ENCODE measurements around the gene MAGI2. TPM values are rescaled to one million over a fixed set of nuclear protein-coding genes. Genes with fewer than 3 reads are reported as not detected.
A peak's percentile ranks its signal among the peaks of the same experiment; 100 is the strongest.

Gene MAGI2
- total RNA-seq, 1 donor from 2014 or later = 2.5 TPM

GRCh38 chr7:79137942-79138341, 315.5 kb downstream of the MAGI2 start:
- no peak for TF ChIP-seq CTCF (IDR thresholded peaks at IDR 0.05; ENCODE audit: insufficient read depth, low read length, poor library complexity, severe bottlenecking)
- peak; percentile 4 for DNase-seq (ENCODE audit: low read depth)
- Histone ChIP-seq H3K4me3 (ENCODE audit: low read depth, low read length) (no peak overlapping the region), H3K27me3 (ENCODE audit: control insufficient read depth, insufficient read depth, low read length) (no peaks in the 10 kb centered on the region), H3K36me3 (ENCODE audit: control insufficient read depth, insufficient read depth, low read length) (no peaks in the 10 kb centered on the region)

GRCh38 chr7:79132844-79133451, 320.5 kb downstream of the MAGI2 start:
- H3K27me3 ChIP-seq (ENCODE audit: control insufficient read depth, insufficient read depth, low read length) = no peaks in the 10 kb centered on the region
- DNase-seq (ENCODE audit: low read depth) = no peak
- no peak for TF ChIP-seq CTCF (IDR thresholded peaks at IDR 0.05; ENCODE audit: insufficient read depth, low read length, poor library complexity, severe bottlenecking)

GRCh38 chr7:79130715-79131114, 322.8 kb downstream of the MAGI2 start:
- no peaks in the 10 kb centered on the region for H3K27me3 ChIP-seq (ENCODE audit: control insufficient read depth, insufficient read depth, low read length)
- no peak for DNase-seq (ENCODE audit: low read depth)
- no peak for TF ChIP-seq CTCF (IDR thresholded peaks at IDR 0.05; ENCODE audit: insufficient read depth, low read length, poor library complexity, severe bottlenecking)

More at GRCh38 chr7:79132844-79133451, 320.5 kb downstream of the MAGI2 start:
- H3K4me3 ChIP-seq (ENCODE audit: low read depth, low read length) = no peak overlapping the region
- H3K36me3 ChIP-seq (ENCODE audit: control insufficient read depth, insufficient read depth, low read length) = no peaks in the 10 kb centered on the region

GRCh38 chr7:79124331-79124730, 329.1 kb downstream of the MAGI2 start:
- no peaks in the 10 kb centered on the region for H3K27me3 ChIP-seq (ENCODE audit: control insufficient read depth, insufficient read depth, low read length)
- no peak for TF ChIP-seq CTCF (IDR thresholded peaks at IDR 0.05; ENCODE audit: insufficient read depth, low read length, poor library complexity, severe bottlenecking)
- H3K4me3 ChIP-seq (ENCODE audit: low read depth, low read length) = no peak overlapping the region
- no peak for DNase-seq (ENCODE audit: low read depth)
- H3K36me3 ChIP-seq (ENCODE audit: control insufficient read depth, insufficient read depth, low read length) = no peaks in the 10 kb centered on the region

More at GRCh38 chr7:79130715-79131114, 322.8 kb downstream of the MAGI2 start:
- no peaks in the 10 kb centered on the region for H3K36me3 ChIP-seq (ENCODE audit: control insufficient read depth, insufficient read depth, low read length)
- H3K4me3 ChIP-seq (ENCODE audit: low read depth, low read length) = no peak overlapping the region

- no peak for DNase-seq (ENCODE audit: low read depth)
- no peak overlapping the region for H3K4me3 ChIP-seq (ENCODE audit: low read depth, low read length)
- no peaks in the 10 kb centered on the region for H3K27me3 ChIP-seq (ENCODE audit: control insufficient read depth, insufficient read depth, low read length)
- H3K36me3 ChIP-seq (ENCODE audit: control insufficient read depth, insufficient read depth, low read length) = no peaks in the 10 kb centered on the region
- no peak for TF ChIP-seq CTCF (IDR thresholded peaks at IDR 0.05; ENCODE audit: insufficient read depth, low read length, poor library complexity, severe bottlenecking)
Measured at GRCh38 chr7:79118143-79118542, 335.3 kb downstream of the MAGI2 start.

- no peaks in the 10 kb centered on the region for H3K27me3 ChIP-seq (ENCODE audit: control insufficient read depth, insufficient read depth, low read length)
- DNase-seq (ENCODE audit: low read depth) = peak; percentile 18
- TF ChIP-seq CTCF (IDR thresholded peaks at IDR 0.05; ENCODE audit: insufficient read depth, low read length, poor library complexity, severe bottlenecking) = no peak
- no peaks in the 10 kb centered on the region for H3K36me3 ChIP-seq (ENCODE audit: control insufficient read depth, insufficient read depth, low read length)
- no peak overlapping the region for H3K4me3 ChIP-seq (ENCODE audit: low read depth, low read length)
Measured at GRCh38 chr7:79096361-79096805, 357.1 kb downstream of the MAGI2 start.

Data from kidney epithelial cell (primary cell).